ENCODE results near the gene FER. TPM values are rescaled to one million over a fixed set of nuclear protein-coding genes. Genes with fewer than 3 reads are reported as not detected.

The FER gene
- total and polyA plus RNA-seq, 10 of the 15 experiments (the other 5 are each of a cell fraction or from before 2014, with no cell fraction given): 4.4 to 19.1 (median 9.6) TPM

DNA sequence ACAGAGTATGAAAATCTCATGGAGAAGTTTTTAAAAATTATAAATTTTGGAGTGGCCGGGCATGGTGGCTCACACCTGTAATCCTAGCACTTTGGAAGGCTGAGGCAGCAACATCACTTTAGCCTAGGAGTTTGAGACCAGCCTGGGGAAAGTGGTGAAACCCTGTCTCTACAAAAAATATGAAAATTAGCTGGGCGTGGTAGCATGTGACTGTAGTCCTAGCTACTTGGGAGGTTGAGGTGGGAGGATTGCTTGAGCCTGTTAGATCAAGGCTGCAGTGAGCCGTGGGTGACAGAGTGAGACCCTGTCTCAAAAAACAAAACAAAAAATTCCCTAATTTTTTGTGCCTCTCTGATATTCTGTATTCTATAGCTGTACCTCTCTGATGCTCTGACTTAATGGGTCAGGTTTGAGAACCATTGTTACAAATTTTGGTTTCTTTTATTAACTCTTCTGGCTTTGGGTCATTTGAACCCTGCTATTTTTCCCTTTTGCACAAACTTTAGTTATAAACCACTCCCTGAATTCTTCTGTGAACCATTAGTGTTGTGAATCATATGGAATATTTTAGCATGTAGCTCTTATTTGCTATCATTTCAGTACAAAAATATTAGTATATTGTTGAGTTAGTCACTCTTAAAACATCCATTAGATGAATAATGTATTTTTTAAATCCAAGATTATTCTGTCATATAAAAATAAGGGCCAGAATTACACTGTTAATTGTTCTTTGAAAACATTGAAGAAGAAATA, 51.0 kb downstream of the FER start (continued):
- TF ChIP-seq MTA3 (IDR thresholded peaks at IDR 0.05; ENCODE audit: borderline replicate concordance, low read length): no peak
- no peak for TF ChIP-seq TCF12 (IDR thresholded peaks at IDR 0.05; ENCODE audit: low read depth, low read length)
- no peak for TF ChIP-seq HDAC6 (IDR thresholded peaks at IDR 0.05; ENCODE audit: unreplicated experiment)
- TF ChIP-seq CBX5 (IDR thresholded peaks at IDR 0.05; ENCODE audit: low read depth): no peak

DNA sequence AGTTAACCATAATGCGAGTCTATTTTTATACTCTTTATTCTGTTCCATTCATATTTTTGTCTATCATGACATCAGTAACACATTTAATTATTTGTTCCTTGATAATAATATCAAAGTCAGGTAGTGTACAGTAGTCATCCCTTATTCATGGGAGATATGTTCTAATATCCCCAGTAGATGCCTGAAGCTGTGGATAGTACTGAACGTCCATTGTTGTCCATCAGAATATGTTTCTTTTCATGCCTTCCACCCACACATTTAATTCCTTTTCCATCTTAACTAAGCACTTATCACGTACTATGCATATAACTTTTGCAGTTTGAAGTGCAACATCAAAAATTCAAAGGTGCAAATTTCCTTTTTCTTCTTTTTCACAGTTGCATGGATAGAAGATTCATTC, 53.6 kb downstream of the FER start:
- no peaks in the 10 kb centered on the region; the same call in 1 of the 2 replicates for H3K79me2 ChIP-seq (ENCODE audit: control insufficient read depth, insufficient read depth, low read length)
- SMC1A ChIA-PET (ENCODE audit: uncharacterized antibody, unreplicated experiment): interaction anchor here (0.6 to 1.5 kb wide), 2 partner anchors 9 to 12 kb away, joined by 3 read pairs; no protein-coding TSS in a partner anchor
- in situ Hi-C loops (cut with MboI): no loop called here
- CTCF ChIA-PET: no interaction called here
- peaks cover 2% of the 10 kb centered on the region; the same call in 1 of the 2 replicates for H3K4me1 ChIP-seq (ENCODE audit: control insufficient read depth, insufficient read depth, low read length)
- BruUV-seq (replicated peaks): no TSS peak
- no peaks in the 10 kb centered on the region for H4K20me1 ChIP-seq (ENCODE audit: control insufficient read depth, insufficient read depth)
- RAD21 ChIA-PET (ENCODE audit: unreplicated experiment): no interaction called here
- POLR2A ChIA-PET: interaction anchor here (0.7 kb wide), 1 partner anchor 510 kb away, joined by 3 read pairs; no protein-coding TSS in a partner anchor
- H3K9me3 ChIP-seq (replicated peaks; ENCODE audit: control insufficient read depth, insufficient read depth, low read length): peaks cover 3% of the 10 kb centered on the region
- no peak overlapping the region for H3K4me3 ChIP-seq
- DNase-seq (ENCODE audit: low read depth, low spot score): no peak
- FAIRE-seq: no peak
- no peak for TF ChIP-seq CHD4 (IDR thresholded peaks at IDR 0.05)
- TF ChIP-seq, protein P1, sequence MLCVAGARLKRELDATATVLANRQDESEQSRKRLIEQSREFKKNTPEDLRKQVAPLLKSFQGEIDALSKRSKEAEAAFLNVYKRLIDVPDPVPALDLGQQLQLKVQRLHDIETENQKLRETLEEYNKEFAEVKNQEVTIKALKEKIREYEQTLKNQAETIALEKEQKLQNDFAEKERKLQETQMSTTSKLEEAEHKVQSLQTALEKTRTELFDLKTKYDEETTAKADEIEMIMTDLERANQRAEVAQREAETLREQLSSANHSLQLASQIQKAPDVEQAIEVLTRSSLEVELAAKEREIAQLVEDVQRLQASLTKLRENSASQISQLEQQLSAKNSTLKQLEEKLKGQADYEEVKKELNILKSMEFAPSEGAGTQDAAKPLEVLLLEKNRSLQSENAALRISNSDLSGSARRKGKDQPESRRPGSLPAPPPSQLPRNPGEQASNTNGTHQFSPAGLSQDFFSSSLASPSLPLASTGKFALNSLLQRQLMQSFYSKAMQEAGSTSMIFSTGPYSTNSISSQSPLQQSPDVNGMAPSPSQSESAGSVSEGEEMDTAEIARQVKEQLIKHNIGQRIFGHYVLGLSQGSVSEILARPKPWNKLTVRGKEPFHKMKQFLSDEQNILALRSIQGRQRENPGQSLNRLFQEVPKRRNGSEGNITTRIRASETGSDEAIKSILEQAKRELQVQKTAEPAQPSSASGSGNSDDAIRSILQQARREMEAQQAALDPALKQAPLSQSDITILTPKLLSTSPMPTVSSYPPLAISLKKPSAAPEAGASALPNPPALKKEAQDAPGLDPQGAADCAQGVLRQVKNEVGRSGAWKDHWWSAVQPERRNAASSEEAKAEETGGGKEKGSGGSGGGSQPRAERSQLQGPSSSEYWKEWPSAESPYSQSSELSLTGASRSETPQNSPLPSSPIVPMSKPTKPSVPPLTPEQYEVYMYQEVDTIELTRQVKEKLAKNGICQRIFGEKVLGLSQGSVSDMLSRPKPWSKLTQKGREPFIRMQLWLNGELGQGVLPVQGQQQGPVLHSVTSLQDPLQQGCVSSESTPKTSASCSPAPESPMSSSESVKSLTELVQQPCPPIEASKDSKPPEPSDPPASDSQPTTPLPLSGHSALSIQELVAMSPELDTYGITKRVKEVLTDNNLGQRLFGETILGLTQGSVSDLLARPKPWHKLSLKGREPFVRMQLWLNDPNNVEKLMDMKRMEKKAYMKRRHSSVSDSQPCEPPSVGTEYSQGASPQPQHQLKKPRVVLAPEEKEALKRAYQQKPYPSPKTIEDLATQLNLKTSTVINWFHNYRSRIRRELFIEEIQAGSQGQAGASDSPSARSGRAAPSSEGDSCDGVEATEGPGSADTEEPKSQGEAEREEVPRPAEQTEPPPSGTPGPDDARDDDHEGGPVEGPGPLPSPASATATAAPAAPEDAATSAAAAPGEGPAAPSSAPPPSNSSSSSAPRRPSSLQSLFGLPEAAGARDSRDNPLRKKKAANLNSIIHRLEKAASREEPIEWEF (IDR thresholded peaks at IDR 0.05; ENCODE audit: insufficient replicate concordance, low read depth, low read length): no peak
- no peak for TF ChIP-seq BMI1 (IDR thresholded peaks at IDR 0.05; ENCODE audit: borderline replicate concordance)
- TF ChIP-seq MYC (IDR thresholded peaks at IDR 0.05; ENCODE audit: insufficient read depth, insufficient read length, insufficient replicate concordance, low read length, severe bottlenecking): no peak
- TF ChIP-seq, protein P2, sequence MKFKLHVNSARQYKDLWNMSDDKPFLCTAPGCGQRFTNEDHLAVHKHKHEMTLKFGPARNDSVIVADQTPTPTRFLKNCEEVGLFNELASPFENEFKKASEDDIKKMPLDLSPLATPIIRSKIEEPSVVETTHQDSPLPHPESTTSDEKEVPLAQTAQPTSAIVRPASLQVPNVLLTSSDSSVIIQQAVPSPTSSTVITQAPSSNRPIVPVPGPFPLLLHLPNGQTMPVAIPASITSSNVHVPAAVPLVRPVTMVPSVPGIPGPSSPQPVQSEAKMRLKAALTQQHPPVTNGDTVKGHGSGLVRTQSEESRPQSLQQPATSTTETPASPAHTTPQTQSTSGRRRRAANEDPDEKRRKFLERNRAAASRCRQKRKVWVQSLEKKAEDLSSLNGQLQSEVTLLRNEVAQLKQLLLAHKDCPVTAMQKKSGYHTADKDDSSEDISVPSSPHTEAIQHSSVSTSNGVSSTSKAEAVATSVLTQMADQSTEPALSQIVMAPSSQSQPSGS (IDR thresholded peaks at IDR 0.05; ENCODE audit: low read length): no peak
- TF ChIP-seq WRNIP1 (IDR thresholded peaks at IDR 0.05; ENCODE audit: borderline replicate concordance, low read depth, low read length): no peak
- no peak for TF ChIP-seq SUPT20H (IDR thresholded peaks at IDR 0.05; ENCODE audit: borderline replicate concordance, control insufficient read depth, low read depth, low read length)
- no peak for TF ChIP-seq BRCA1 (IDR thresholded peaks at IDR 0.05; ENCODE audit: low read depth, low read length)
- no peak for TF ChIP-seq IKZF1 (conservative IDR thresholded peaks at IDR 0.05)
- no peak for TF ChIP-seq HDAC2 (IDR thresholded peaks at IDR 0.05)
- no peaks in the 10 kb centered on the region for H3K27me3 ChIP-seq (replicated peaks in 1 of 2; ENCODE audit: control insufficient read depth in 2 of 2, insufficient read depth in 2 of 2, low read length in 1 of 2)
- no peak overlapping the region for H3K4me2 ChIP-seq (ENCODE audit: control insufficient read depth, insufficient read depth)
- no peak overlapping the region for H3K9ac ChIP-seq (ENCODE audit: control insufficient read depth, insufficient read depth, low read length)
- ATAC-seq: no peak
- no peak overlapping the region for H3K27ac ChIP-seq (ENCODE audit: control insufficient read depth, insufficient read depth)
- 54% methylated on average over 3 of the region's 3 CpGs for WGBS (ENCODE audit: insufficient coverage, insufficient replicate concordance, low lambda C conversion rate, missing lambda C conversion rate)
- no peak overlapping the region for H2AFZ ChIP-seq (ENCODE audit: control insufficient read depth, low read depth, low read length)
- intact Hi-C loops (cut with micrococcal nuclease; ENCODE audit: unreplicated experiment): no loop called here
- peaks cover 0 to 2% of the 10 kb centered on the region in 2 experiments; a peak in 2 of 4 replicates for H3K36me3 ChIP-seq (ENCODE audit: control insufficient read depth in 2 of 2, insufficient read depth in 2 of 2, low read length in 1 of 2)
